Fibroblast of skin of back (primary cell): Measurements from ENCODE around the gene TMC1.
A peak's percentile ranks its signal among the peaks of the same experiment; 100 is the strongest.

Experiments used
- DNase-seq: peaks from one replicate; pipeline ENCODE4 v3.0.0-alpha.2; 2013

Gene TMC1

GRCh38 chr9:72526901-72527800, 5.7 kb downstream of the TMC1 start:
- peak; percentile 89 for DNase-seq

- no peak for DNase-seq
Observed at GRCh38 chr9:72527801-72528195, 6.4 kb downstream of the TMC1 start.

DNA sequence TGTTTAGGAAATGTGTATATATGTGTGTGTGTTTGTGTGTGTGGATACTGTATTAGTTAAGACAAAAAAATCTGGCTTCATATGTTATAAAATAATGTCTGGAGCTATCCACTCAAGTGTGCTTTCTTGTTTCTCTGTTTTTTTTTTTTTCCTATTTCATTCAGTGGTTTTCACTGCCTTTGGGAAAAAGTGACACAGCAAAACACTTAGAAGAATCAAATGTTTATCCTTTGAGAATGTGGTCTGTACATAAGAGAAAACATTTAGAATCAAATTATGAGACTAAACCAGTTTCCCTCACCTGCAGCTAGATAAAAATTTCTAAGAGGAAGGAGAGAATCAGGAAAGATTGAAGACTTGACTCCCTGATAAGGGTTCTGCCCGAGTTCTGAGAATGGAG, 8.1 kb downstream of the TMC1 start:
- no peak for DNase-seq

GRCh38 chr9:72533322-72533721, 11.9 kb downstream of the TMC1 start:
- no peak for DNase-seq

DNA sequence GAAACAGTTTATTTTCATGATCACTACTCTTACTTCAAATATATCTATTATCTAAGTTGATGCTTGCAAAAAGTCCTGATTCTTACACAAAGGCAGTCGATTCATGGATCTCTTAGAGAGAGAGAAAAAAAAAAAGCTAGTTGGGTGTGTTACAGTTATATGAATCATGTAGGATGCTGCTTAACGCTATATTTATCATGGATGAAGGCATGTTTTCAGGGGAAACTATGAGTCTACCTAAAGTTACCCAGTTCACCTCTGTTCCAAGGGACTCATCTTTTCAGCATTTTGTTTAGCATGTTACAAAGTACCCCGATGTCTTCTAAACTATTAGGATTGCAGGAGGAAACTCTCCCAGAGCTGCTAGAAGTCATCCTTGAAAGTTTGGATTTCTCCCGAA, 13.5 kb downstream of the TMC1 start:
- no peak for DNase-seq

- no peak for DNase-seq
Observed at GRCh38 chr9:72537011-72537545, 15.7 kb downstream of the TMC1 start.

DNA sequence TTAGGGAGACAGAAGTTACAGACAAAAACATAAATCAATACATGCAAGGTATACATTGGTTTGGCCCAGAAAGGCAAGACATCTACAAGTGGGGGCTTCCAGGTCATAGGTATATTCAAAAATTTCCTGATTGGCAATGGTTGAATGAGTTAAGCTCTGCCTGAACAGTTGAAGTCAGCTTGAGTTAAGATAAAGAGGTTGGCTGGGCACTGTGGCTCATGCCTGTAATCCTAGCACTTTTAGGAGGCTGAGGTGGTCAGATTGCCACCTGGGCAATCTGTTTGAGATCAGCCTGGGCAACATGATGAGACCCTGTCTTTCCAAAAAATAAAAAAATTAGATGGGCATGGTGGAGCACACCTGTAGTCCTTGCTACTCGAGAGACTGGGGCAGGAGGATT, 16.3 kb downstream of the TMC1 start:
- no peak for DNase-seq

DNA sequence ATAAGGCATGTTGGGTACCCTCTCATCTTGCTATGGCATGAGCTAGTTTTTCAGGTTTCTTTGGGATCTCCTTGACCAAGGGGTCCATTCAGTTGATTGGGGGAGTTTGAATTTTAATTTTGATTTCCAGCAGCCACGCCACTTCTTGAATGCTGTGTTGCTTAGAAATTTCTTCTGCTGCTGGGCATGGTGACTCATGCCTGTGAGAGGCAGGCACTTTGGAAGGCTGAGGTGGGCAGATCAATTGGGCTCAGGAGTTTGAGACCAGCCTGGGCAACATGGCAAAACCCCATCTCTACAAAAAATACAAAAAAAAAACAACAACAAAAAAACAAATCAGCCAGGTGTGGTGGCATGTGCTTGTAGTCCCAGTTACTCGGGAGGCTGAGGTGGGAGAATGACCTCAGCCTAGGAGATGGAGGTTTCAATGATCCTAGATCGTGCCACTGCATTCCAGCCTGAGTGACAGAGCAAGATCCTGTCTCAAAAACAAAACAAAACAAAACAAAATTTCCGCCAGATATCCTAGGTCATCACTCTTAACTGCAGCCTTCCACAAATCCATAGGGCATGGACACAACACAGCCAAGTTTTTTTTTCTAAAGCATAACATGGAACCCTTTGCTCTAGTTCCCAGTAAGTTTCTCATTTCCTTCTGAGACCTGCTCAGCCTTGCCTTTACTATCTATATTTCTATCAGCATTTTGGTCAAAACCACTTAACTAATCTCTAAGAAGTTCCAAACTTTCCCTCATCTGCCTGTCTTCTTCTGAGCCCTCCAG, 17.7 kb downstream of the TMC1 start:
- no peak for DNase-seq

- no peak for DNase-seq
Observed at GRCh38 chr9:72539824-72540347, 18.5 kb downstream of the TMC1 start.

- peak; percentile 78 for DNase-seq
Observed at GRCh38 chr9:72540348-72540873, 19.0 kb downstream of the TMC1 start.

DNA sequence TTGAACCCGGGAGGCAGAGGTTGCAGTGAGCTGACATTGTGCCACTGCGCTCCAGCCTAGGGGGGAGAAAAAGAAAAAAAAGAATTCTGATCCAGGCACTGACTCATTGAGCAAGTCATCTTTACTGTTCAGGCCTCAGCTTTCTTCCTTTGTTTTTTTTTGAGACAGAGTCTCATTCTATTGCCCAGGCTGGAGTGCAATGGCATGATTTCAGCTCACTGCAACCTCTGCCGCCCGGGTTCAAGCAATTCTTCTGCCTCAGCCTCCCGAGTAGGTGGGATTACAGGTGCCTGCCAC, 21.1 kb downstream of the TMC1 start:
- DNase-seq = peak; percentile 76

DNA sequence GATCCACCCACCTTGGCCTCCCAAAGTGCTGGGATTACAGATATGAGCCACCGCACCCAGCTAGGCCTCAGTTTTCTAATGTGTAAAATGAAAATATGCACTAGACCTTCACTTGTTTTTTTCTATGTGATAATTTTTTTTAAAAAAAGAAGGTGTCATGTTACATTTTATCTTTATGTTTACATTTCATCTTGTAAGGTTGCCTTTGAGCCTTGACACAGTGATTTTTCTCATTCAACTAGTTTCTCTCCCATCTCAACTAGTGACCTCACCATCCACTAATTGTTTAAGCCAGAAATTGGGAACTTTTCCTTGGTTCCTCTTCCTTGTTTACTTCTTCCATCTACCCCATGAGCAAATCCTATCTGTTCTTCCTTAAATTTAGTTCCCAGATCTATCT, 21.5 kb downstream of the TMC1 start:
- DNase-seq = no peak

DNA sequence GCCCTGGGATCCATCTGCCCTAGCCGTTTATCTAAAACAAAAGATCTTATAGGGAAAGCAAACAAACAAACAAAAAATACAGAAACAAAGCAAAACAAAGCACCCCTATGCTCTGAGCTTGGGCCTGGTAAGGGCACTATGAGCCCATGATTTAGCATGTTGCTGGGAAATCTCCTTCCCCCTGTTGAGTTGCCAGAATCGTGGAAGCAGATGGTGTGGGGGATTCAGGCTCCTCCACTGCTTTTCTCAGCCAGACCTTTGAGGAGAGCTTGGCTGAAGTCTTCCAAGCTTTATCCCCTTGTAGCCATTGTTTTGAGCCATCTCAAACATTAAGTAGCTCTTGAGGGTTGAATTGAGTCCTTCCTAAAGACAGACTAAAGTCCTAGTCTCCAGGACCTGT, 29.9 kb downstream of the TMC1 start:
- no peak for DNase-seq

GRCh38 chr9:72552356-72552755, 30.9 kb downstream of the TMC1 start:
- DNase-seq = no peak

DNA sequence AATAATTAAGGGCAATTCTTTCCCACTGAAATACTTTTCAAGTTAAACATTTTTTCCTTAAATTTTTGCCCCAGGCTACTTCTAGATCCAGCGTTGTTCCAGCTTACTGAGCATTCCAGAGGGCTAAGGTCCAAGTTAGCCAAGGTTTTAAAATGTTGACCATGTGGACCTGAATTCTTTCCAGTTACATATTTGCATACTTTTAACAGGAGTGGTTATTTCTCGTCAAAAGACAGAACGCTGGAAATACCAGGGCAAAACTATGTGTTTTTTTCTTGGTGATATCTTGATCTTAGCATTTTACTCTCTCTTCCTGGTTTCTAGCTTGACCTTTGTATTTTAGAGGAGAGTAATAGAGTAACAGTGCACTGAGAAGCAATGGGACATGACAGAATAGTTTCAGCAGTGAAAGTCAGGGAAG, 32.8 kb downstream of the TMC1 start:
- DNase-seq = peak; percentile 96

DNA sequence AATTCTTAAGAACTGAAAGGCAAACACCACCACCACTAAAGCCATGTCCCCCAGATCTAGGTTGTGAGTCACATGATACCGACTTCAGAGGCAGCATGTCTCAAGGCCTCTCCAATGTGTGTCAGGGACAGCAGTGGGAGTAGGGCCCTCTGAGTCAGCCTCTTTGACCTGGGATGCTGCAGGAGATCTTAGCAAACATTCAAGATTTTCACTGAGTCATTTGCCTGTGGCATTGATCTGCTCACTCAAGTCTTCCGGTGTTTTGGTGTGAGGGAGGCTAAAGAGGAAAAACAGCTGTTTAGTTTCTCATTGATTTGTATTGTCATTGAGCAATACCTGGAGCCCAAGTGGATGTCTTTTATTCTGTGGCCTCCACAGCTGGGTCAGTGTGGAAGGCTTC, 36.1 kb downstream of the TMC1 start:
- DNase-seq = peak; percentile 91

DNA sequence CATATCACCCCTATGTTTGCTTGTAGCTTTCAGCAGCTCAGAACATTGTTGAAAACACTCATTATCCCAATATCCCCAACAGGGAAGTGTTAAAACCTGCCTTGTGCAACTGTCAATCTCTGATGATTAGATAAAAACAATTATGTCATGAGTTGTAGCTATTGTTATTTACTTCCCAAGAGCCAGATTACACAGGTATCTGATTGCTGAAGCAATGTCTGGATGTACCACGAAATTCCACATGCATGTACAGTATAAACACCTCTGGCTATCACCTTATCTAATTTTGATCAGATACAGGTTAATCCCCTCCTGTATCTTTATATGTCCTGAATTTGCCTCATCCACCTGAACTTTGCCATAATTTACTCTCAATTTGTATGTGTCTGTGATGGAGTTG, 38.7 kb downstream of the TMC1 start:
- DNase-seq = no peak

DNA sequence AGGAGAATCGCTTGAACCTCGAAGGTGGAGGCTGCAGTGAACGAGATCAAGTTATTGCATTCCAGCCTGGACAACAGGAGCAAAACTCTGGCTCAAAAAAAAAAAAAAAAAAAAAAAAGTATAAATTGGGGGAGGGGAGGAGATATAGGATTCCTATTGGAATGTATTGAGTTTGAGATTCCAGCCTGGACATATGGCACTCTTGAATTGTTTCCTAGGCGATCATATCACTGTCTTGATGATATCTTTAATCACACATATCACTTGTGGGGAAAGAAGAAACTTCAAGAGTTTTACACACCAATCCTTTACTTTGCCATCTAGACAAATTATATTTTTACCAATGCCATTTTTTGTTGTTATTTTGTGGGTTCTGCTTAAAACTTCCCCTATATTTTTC, 42.4 kb downstream of the TMC1 start:
- DNase-seq = no peak

- no peak for DNase-seq
Observed at GRCh38 chr9:72564479-72565281, 43.3 kb downstream of the TMC1 start.

DNA sequence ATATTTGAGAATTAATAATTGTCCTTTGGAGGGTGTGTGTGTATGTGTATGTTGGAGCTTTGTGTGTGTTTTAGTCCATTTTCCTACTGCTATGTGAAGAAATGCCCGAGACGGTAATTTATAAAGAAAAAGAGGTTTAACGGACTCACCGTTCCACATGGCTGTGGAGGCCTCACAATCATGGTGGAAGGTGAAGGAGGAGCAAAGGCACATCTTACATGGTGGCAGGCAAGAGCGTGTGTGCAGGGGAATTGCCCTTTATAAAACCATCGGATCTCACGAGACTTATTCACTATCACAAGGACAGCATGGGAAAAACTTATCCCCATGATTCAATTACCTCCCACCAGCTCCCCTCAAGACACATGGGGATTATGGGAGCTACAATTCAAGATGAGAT, 44.1 kb downstream of the TMC1 start:
- no peak for DNase-seq

GRCh38 chr9:72574156-72574810, 52.9 kb downstream of the TMC1 start:
- DNase-seq = no peak

DNA sequence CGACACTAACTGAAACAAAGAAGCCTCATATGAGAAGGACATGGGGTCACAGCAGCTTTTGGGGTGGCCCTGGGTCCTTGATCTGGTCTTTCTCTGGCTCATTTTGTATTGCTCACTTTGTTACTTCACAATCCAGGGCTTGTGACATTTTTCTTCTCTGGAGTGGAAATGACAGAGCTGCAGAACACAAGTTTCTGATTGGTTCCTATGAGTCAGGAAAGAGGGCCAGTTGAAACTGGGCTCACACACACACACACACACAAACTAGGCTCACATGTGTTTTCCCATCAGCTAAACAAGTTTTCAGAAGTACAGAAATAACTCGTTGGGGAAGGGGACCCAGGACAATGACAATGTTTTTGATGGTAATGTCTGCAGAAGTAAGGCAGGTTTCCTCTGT, 54.3 kb downstream of the TMC1 start:
- no peak for DNase-seq
